Tibial nerve (tissue), 4 donors: ENCODE results near the gene RBKS.

Experiments
- EP300 ChIP-seq, 2 donors: sonication (generic); formaldehyde crosslinking; IDR thresholded peaks; one replicate each; pipeline ENCODE4 v1.6.1; 2017; ENCODE audit warnings: antibody characterized with exemption in 2 of 2, mild to moderate bottlenecking in 1 of 2
- POLR2A ChIP-seq, 2 donors: fragments of 450-650 bp; IDR thresholded peaks; one replicate each; pipeline ENCODE4 v1.6.1; 2017; ENCODE audit warnings: antibody characterized with exemption in 2 of 2, mild to moderate bottlenecking in 2 of 2, moderate library complexity in 2 of 2
- TF ChIP-seq, protein P1 (sequence below), 5 experiments: fragments of 200-600 bp in 3 of 5; fragments of 450-650 bp in 2 of 5; sonication (generic) in 3 of 5; IDR thresholded peaks; one replicate each; pipeline ENCODE4 v1.5.1; 2016 to 2019; ENCODE audit warnings: antibody characterized with exemption in 5 of 5, mild to moderate bottlenecking in 3 of 5, moderate library complexity in 2 of 5

GRCh38 chr2:27871802-27872201, 18.4 kb downstream of the RBKS start:
- TF ChIP-seq, protein P1, sequence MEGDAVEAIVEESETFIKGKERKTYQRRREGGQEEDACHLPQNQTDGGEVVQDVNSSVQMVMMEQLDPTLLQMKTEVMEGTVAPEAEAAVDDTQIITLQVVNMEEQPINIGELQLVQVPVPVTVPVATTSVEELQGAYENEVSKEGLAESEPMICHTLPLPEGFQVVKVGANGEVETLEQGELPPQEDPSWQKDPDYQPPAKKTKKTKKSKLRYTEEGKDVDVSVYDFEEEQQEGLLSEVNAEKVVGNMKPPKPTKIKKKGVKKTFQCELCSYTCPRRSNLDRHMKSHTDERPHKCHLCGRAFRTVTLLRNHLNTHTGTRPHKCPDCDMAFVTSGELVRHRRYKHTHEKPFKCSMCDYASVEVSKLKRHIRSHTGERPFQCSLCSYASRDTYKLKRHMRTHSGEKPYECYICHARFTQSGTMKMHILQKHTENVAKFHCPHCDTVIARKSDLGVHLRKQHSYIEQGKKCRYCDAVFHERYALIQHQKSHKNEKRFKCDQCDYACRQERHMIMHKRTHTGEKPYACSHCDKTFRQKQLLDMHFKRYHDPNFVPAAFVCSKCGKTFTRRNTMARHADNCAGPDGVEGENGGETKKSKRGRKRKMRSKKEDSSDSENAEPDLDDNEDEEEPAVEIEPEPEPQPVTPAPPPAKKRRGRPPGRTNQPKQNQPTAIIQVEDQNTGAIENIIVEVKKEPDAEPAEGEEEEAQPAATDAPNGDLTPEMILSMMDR (IDR thresholded peaks at IDR 0.05) = no peak
- no peak for TF ChIP-seq EP300 (IDR thresholded peaks at IDR 0.05)
- no peak for TF ChIP-seq POLR2A (IDR thresholded peaks at IDR 0.05)
